RWPE2 (cell line): ENCODE data around the gene PTP4A2.

ENCODE experiments used
- ATAC-seq: fragments of 200-7000 bp; cut with Tn5 transposase; 3 replicates; pipeline ENCODE4 v1.9.1; 2021; ENCODE audit warnings: low read depth
- DNase-seq: peaks from one replicate; pipeline ENCODE4 v3.0.0-alpha.2; 2020; ENCODE audit warnings: low spot score
- H3K27ac ChIP-seq: fragments of 450-650 bp; 2 replicates; pipeline ENCODE4 v1.5.1; 2017; ENCODE audit warnings: mild to moderate bottlenecking; ENCODE audit not compliant: poor library complexity, severe bottlenecking
- H3K27me3 ChIP-seq: fragments of 250-450 bp; sonication (Bioruptor Pico); 2 replicates; pipeline ENCODE4 v1.5.1; 2021; ENCODE audit warnings: mild to moderate bottlenecking, moderate library complexity; ENCODE audit not compliant: insufficient read depth, poor library complexity, severe bottlenecking
- H3K36me3 ChIP-seq: fragments of 250-450 bp; sonication (Bioruptor Pico); 2 replicates; pipeline ENCODE4 v1.5.1; 2020; ENCODE audit warnings: low read depth, mild to moderate bottlenecking, moderate library complexity
- H3K4me1 ChIP-seq: fragments of 250-450 bp; sonication (Bioruptor Pico); 2 replicates; pipeline ENCODE4 v1.5.1; 2021; ENCODE audit warnings: mild to moderate bottlenecking, moderate library complexity; ENCODE audit not compliant: insufficient read depth, poor library complexity, severe bottlenecking
- H3K4me3 ChIP-seq: fragments of 250-450 bp; sonication (Bioruptor Pico); 2 replicates; pipeline ENCODE4 v1.5.1; 2021; ENCODE audit warnings: mild to moderate bottlenecking, moderate library complexity; ENCODE audit not compliant: severe bottlenecking
- H3K9me3 ChIP-seq: fragments of 250-450 bp; sonication (Bioruptor Pico); 2 replicates; pipeline ENCODE4 v1.5.1; 2021; ENCODE audit warnings: mild to moderate bottlenecking, moderate library complexity; ENCODE audit not compliant: severe bottlenecking
- TF ChIP-seq, protein P1 (sequence below): fragments of 450-650 bp; IDR thresholded peaks from one replicate; pipeline ENCODE4 v1.5.1; 2017; ENCODE audit warnings: mild to moderate bottlenecking, moderate library complexity; ENCODE audit not compliant: poor library complexity, severe bottlenecking

PTP4A2 gene

DNA sequence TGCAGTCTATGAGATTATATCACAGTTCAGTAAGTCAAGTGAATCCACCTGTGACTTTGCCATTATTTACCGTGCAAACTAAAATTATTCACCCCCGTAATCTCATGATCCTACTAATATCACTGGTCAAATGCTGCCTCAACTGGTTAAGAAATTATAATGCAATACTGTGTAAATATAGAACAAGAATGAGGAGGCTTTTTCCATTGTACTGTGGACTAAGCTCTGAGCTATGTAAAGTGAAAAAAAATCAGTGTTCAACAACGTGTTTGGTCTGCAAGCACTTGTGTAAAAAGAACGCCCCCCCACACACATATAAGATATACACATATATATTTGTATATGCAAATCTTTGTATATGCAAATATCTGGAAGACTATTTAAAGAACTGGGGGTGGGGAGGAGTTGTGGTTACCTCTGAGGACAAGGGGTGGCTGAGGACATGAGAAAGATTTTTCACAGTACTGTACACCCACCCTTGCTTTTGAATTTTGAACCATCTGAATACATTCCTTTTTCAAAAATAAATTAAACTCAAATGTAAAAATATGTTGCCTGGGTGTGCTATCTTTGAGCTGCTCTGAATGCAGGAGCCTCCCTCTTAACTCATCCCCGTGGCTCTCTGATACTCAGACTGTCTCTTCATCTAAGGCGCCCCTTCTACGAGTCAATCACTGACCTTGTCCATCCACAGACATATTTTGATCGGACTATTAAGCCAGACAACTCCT, 57.0 kb downstream of the PTP4A2 start:
- no peak for ATAC-seq
- H3K27ac ChIP-seq: no peak overlapping the region

DNA sequence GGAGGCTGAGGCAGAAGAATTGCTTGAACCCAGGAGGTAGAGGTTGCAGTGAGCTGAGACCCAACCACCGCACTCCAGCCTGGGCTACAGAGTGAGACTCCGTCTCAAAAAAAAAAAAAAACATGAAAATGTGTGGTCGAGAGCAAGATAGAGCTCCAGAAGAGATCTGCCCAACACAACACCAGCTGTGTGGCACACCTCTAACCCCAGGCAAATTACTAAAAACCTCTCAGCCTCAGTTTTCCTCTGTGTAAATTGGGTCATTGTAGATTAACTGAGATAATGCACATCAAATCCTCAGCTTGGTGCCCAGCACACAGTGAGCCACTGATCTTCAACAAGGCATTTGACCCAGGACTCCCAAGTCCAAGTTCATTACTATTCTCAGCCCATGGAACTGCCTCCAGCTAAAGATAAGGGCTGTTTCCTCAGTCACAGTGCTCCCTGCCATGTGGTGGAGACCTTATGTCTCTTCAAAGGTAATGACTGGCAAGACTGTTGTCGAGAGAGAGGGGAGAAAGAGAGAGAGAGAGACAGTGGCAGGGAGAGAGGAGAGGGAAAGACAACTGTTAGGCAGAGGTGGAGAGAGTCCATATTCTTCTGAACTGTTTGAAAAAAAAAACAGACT, 58.1 kb downstream of the PTP4A2 start:
- Histone ChIP-seq H3K4me3 (no peak overlapping the region), H3K36me3 (no peaks in the 10 kb centered on the region), H3K27me3 (no peaks in the 10 kb centered on the region), H3K4me1 (no peaks in the 10 kb centered on the region), H3K9me3 (no peaks in the 10 kb centered on the region), H3K27ac (no peak overlapping the region)
- no peak for ATAC-seq
- DNase-seq: no peak
- TF ChIP-seq, protein P1, sequence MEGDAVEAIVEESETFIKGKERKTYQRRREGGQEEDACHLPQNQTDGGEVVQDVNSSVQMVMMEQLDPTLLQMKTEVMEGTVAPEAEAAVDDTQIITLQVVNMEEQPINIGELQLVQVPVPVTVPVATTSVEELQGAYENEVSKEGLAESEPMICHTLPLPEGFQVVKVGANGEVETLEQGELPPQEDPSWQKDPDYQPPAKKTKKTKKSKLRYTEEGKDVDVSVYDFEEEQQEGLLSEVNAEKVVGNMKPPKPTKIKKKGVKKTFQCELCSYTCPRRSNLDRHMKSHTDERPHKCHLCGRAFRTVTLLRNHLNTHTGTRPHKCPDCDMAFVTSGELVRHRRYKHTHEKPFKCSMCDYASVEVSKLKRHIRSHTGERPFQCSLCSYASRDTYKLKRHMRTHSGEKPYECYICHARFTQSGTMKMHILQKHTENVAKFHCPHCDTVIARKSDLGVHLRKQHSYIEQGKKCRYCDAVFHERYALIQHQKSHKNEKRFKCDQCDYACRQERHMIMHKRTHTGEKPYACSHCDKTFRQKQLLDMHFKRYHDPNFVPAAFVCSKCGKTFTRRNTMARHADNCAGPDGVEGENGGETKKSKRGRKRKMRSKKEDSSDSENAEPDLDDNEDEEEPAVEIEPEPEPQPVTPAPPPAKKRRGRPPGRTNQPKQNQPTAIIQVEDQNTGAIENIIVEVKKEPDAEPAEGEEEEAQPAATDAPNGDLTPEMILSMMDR: no peak

More for the DNA sequence above, 57.0 kb downstream of the PTP4A2 start:
- TF ChIP-seq, protein P1: no peak
- no peak for DNase-seq
- H3K4me1 ChIP-seq: no peaks in the 10 kb centered on the region
- H3K9me3 ChIP-seq: no peaks in the 10 kb centered on the region
- no peaks in the 10 kb centered on the region for H3K36me3 ChIP-seq
- no peak overlapping the region for H3K4me3 ChIP-seq
- no peaks in the 10 kb centered on the region for H3K27me3 ChIP-seq

DNA sequence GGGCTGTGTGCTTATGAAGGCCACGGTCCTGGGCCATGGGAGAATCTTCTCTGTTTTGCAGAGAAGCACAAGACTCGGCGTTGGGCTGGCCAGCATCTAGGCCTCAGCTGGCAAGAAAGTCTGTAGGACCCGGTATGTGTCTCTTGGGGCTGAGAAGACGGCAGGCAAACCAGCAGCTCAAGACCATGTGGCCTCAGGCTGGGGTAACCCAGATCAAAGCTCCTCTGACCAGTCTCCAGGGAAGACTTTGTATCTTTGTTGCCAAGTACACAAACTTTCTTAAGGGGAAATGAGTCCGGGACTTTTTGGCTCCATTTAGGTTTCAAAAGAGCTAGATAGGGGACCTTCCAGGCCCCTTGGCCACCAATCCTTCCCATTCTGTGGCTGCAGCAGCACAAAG, 60.1 kb downstream of the PTP4A2 start:
- TF ChIP-seq, protein P1: no peak
- H3K27ac ChIP-seq: no peak overlapping the region
- no peaks in the 10 kb centered on the region for H3K4me1 ChIP-seq
- ATAC-seq (no peak), DNase-seq (no peak)
- no peak overlapping the region for H3K4me3 ChIP-seq
- H3K27me3 ChIP-seq: no peaks in the 10 kb centered on the region
- H3K36me3 ChIP-seq: no peaks in the 10 kb centered on the region
- H3K9me3 ChIP-seq: no peaks in the 10 kb centered on the region

DNA sequence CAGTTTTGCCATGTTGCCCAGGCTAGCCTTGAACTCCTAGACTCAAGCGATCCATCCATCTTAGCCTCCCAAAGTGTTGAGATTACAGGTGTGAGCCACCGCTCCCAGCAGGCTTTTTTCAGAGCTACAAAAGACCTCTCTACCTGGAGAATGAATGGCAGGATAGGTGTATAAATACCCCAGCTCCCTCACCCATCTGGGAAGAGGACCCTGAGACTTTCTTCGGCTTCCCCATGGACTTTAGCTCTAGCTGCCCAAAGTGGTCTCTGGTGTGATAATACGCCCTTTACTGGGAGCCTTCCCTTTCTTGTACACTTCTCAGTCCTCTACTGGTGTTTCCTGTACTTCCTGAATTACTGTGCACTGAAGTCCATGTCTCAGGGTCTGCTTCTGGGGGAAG, 60.6 kb downstream of the PTP4A2 start:
- Histone ChIP-seq H3K9me3 (no peaks in the 10 kb centered on the region), H3K27ac (no peak overlapping the region), H3K4me1 (no peaks in the 10 kb centered on the region), H3K27me3 (no peaks in the 10 kb centered on the region), H3K36me3 (no peaks in the 10 kb centered on the region), H3K4me3 (no peak overlapping the region)
- DNase-seq: no peak
- TF ChIP-seq, protein P1: no peak
- no peak for ATAC-seq
